Thyroid gland (tissue), 4 donors: ENCODE results near the gene SCYL3. TPM values are rescaled to one million over a fixed set of nuclear protein-coding genes. Genes with fewer than 3 reads are reported as not detected.
"Not testable (repeated sequence)": the region's sequence is repeated elsewhere in the genome, so short reads cannot be mapped to it uniquely, and the experiment has no call there.

ENCODE experiments used
- DNase-seq, 2 donors: peaks; one replicate each; pipeline ENCODE4 v3.0.0-alpha.2; 2019
- H3K27ac ChIP-seq, 3 donors: fragments of 200-600 bp; sonication (generic); 1 replicate in 2 of 3; 2 replicates in 1 of 3; pipeline ENCODE4 v1.5.1; 2016 to 2019; ENCODE audit warnings: mild to moderate bottlenecking in 1 of 3, moderate library complexity in 1 of 3
- H3K27me3 ChIP-seq: fragments of 200-600 bp; sonication (generic); one replicate; pipeline ENCODE4 v1.5.1; 2019
- H3K36me3 ChIP-seq, 2 donors: fragments of 200-600 bp; sonication (generic); one replicate each; pipeline ENCODE4 v1.5.1; 2016 to 2019
- H3K4me1 ChIP-seq, 2 donors: fragments of 200-600 bp; sonication (generic); one replicate each; pipeline ENCODE4 v1.5.1; 2017 to 2019
- H3K4me3 ChIP-seq, 3 donors: fragments of 200-600 bp; sonication (generic); replicated peaks in 1 of 3; 1 replicate in 2 of 3; 2 replicates in 1 of 3; pipeline ENCODE4 v1.5.1; 2016; ENCODE audit warnings: mild to moderate bottlenecking in 1 of 3
- H3K9me3 ChIP-seq: fragments of 200-600 bp; sonication (generic); one replicate; pipeline ENCODE4 v1.5.1; 2017
- CTCF ChIP-seq, 6 experiments: fragments of 200-600 bp in 3 of 6; fragments of 450-650 bp in 3 of 6; sonication (generic) in 3 of 6; IDR thresholded peaks; one replicate each; pipeline ENCODE4 v1.5.1; 2016 to 2019; ENCODE audit warnings: antibody characterized with exemption in 6 of 6, mild to moderate bottlenecking in 2 of 6, inconsistent platforms in 1 of 6, moderate library complexity in 1 of 6
- POLR2A ChIP-seq, 2 donors: fragments of 450-650 bp; IDR thresholded peaks; one replicate each; pipeline ENCODE4 v1.6.1; 2017; ENCODE audit warnings: antibody characterized with exemption in 2 of 2, mild to moderate bottlenecking in 2 of 2, moderate library complexity in 1 of 2
- WGBS, 2 donors: methylation state at CpG; one replicate each; pipeline ENCODE4 v1.1.5; 2017; 5-methylcytosine and 5-hydroxymethylcytosine counted together
- intact Hi-C: fragments of 100-400 bp; cut with DNase I; formaldehyde crosslinking; loops from one replicate; pipeline ENCODE4 v1.15.1; 2023
- total RNA-seq, 4 donors: library from RNA; depleted of rRNA; stranded (reverse); fragments of >200 nt; gene quantifications; one replicate each; pipeline ENCODE4 v1.2.3, GENCODE V29; 2016

Gene SCYL3
- total RNA-seq, 4 donors from 2014 or later: 12.9 to 18.3 (median 16.3) TPM

- intact Hi-C loops: no loop called here
- no peak for TF ChIP-seq POLR2A (IDR thresholded peaks at IDR 0.05)
- no peak for TF ChIP-seq CTCF (IDR thresholded peaks at IDR 0.05)
- Histone ChIP-seq H3K27me3 (no peaks in the 10 kb centered on the region), H3K9me3 (no peaks in the 10 kb centered on the region), H3K4me3 (no peak overlapping the region), H3K4me1 (no peaks in the 10 kb centered on the region), H3K27ac (no peak overlapping the region), H3K36me3 (no peaks in the 10 kb centered on the region)
- WGBS, 2 donors: 95 to 96% methylated on average over 4 of the region's 4 CpGs
- DNase-seq: no peak
These were observed 27.4 kb upstream of the SCYL3 start for GRCh38 chr1:169921080-169921479.

- Histone ChIP-seq H3K4me3 (no peak overlapping the region), H3K27ac (no peak overlapping the region), H3K9me3 (no peaks in the 10 kb centered on the region), H3K4me1 (no peaks in the 10 kb centered on the region), H3K27me3 (no peaks in the 10 kb centered on the region), H3K36me3 (no peaks in the 10 kb centered on the region)
- WGBS, 2 donors: 96 to 97% methylated on average over 1 of the region's 1 CpG
- DNase-seq: no peak
- intact Hi-C loops: no loop called here
- no peak for TF ChIP-seq POLR2A (IDR thresholded peaks at IDR 0.05)
These were observed 25.2 kb upstream of the SCYL3 start for GRCh38 chr1:169918927-169919326.

GRCh38 chr1:169918220-169918619 lies 24.5 kb upstream of the SCYL3 start:
- H3K4me3 ChIP-seq, H3K27ac ChIP-seq, H3K4me1 ChIP-seq, H3K27me3 ChIP-seq, DNase-seq, intact Hi-C loops, H3K36me3 ChIP-seq, H3K9me3 ChIP-seq: not testable (repeated sequence)
- WGBS, 2 donors: 91 to 96% methylated on average over 9 of the region's 9 CpGs

GRCh38 chr1:169915150-169915549 lies 21.5 kb upstream of the SCYL3 start:
- Histone ChIP-seq H3K36me3 (no peaks in the 10 kb centered on the region), H3K27me3 (no peaks in the 10 kb centered on the region), H3K27ac (no peak overlapping the region), H3K4me1 (no peaks in the 10 kb centered on the region), H3K4me3 (no peak overlapping the region), H3K9me3 (no peaks in the 10 kb centered on the region)
- TF ChIP-seq CTCF (IDR thresholded peaks at IDR 0.05): no peak
- TF ChIP-seq POLR2A (IDR thresholded peaks at IDR 0.05): no peak
- 34 to 42% methylated on average over 15 of the region's 15 CpGs for WGBS, 2 donors
- intact Hi-C loops: no loop called here
- no peak for DNase-seq

- Histone ChIP-seq H3K36me3 (no peaks in the 10 kb centered on the region), H3K9me3 (no peaks in the 10 kb centered on the region), H3K4me1 (no peaks in the 10 kb centered on the region), H3K27me3 (no peaks in the 10 kb centered on the region), H3K27ac (no peak overlapping the region), H3K4me3 (no peak overlapping the region)
- 69 to 75% methylated on average over 3 of the region's 3 CpGs for WGBS, 2 donors
- TF ChIP-seq POLR2A (IDR thresholded peaks at IDR 0.05) (no peak), CTCF (IDR thresholded peaks at IDR 0.05) (no peak)
- intact Hi-C loops: no loop called here
- DNase-seq: no peak
These were observed 20.8 kb upstream of the SCYL3 start for GRCh38 chr1:169914531-169914930.

GRCh38 chr1:169909499-169909898 lies 15.8 kb upstream of the SCYL3 start:
- no peak for DNase-seq
- TF ChIP-seq POLR2A (IDR thresholded peaks at IDR 0.05) (no peak), CTCF (IDR thresholded peaks at IDR 0.05) (no peak)
- no peaks in the 10 kb centered on the region for H3K27me3 ChIP-seq
- no peak overlapping the region for H3K4me3 ChIP-seq
- no peaks in the 10 kb centered on the region for H3K36me3 ChIP-seq
- no peaks in the 10 kb centered on the region for H3K9me3 ChIP-seq
- H3K27ac ChIP-seq: no peak overlapping the region
- intact Hi-C loops: no loop called here
- 94 to 95% methylated on average over 16 of the region's 16 CpGs for WGBS, 2 donors
- H3K4me1 ChIP-seq: no peaks in the 10 kb centered on the region
